IMR-90 (cell line): ENCODE data around the gene MKS1. TPM values are rescaled to one million over a fixed set of nuclear protein-coding genes. Genes with fewer than 3 reads are reported as not detected.

Experiments used
- ATAC-seq: fragments of 200-7000 bp; cut with Tn5 transposase; 2 replicates; pipeline ENCODE4 v1.9.1; 2020; ENCODE audit warnings: low read depth, mild to moderate bottlenecking, moderate library complexity
- BruUV-seq: library from RNA; stranded (reverse); fragments of 400-500 nt; replicated peaks from 2 replicates; lab custom pipeline; 2021; lab: Mats Ljungman, UMichigan
- CTCF ChIA-PET: fragments of 300-600 bp; formaldehyde crosslinking; extraction: SDS; loops from one replicate; lab custom pipeline; 2021; ENCODE audit warnings: antibody characterized with exemption; lab: Yijun Ruan, JAX
- POLR2A ChIA-PET: fragments of 300-600 bp; sonication (Branson Sonifier 250); formaldehyde crosslinking; loops from one replicate; lab custom pipeline; 2022; ENCODE audit warnings: antibody characterized with exemption; ENCODE audit not compliant: unreplicated experiment; lab: Charles Lee
- DNase-seq: peaks from one replicate; pipeline ENCODE4 v3.0.0; 2013
- H2AFZ ChIP-seq: replicated peaks from 2 replicates; pipeline ENCODE3; 2013; ENCODE audit warnings: low read length, mild to moderate bottlenecking; ENCODE audit not compliant: poor library complexity
- H2AK5ac ChIP-seq: 2 replicates; pipeline ENCODE4 v1.6.1; 2013; ENCODE audit warnings: low read depth, low read length, inconsistent platforms
- H2AK9ac ChIP-seq: replicated peaks from 2 replicates; pipeline ENCODE3; 2013; ENCODE audit warnings: mild to moderate bottlenecking, low read depth, low read length, moderate library complexity; ENCODE audit not compliant: poor library complexity
- H2BK120ac ChIP-seq: 2 replicates; pipeline ENCODE4 v1.6.1; 2013; ENCODE audit warnings: low read depth, low read length, inconsistent platforms
- H2BK15ac ChIP-seq: 3 replicates; pipeline ENCODE4 v1.6.1; 2013; ENCODE audit warnings: low read depth, low read length, inconsistent platforms
- H2BK20ac ChIP-seq: 2 replicates; pipeline ENCODE4 v1.6.1; 2013; ENCODE audit warnings: low read depth, mild to moderate bottlenecking, inconsistent platforms, low read length, moderate library complexity
- H2BK5ac ChIP-seq: 2 replicates; pipeline ENCODE4 v1.6.1; 2013; ENCODE audit warnings: mild to moderate bottlenecking, low read depth, low read length, inconsistent platforms; ENCODE audit not compliant: poor library complexity, severe bottlenecking
- H3K14ac ChIP-seq: replicated peaks from 2 replicates; pipeline ENCODE4 v1.6.1; 2013; ENCODE audit warnings: low read depth, low read length, inconsistent platforms
- H3K18ac ChIP-seq: 2 replicates; pipeline ENCODE4 v1.6.1; 2013; ENCODE audit warnings: low read depth, low read length, control low read depth
- H3K23ac ChIP-seq: 2 replicates; pipeline ENCODE4 v1.6.1; 2013; ENCODE audit warnings: low read depth, low read length, inconsistent platforms
- H3K27ac ChIP-seq: 2 replicates; pipeline ENCODE4 v1.5.1; 2013; ENCODE audit warnings: mild to moderate bottlenecking, control low read depth, low read length; ENCODE audit not compliant: insufficient read depth
- H3K27me3 ChIP-seq: 2 replicates; pipeline ENCODE4 v1.6.1; 2013; ENCODE audit warnings: low read length; ENCODE audit not compliant: control insufficient read depth, insufficient read depth
- H3K36me3 ChIP-seq: 2 replicates; pipeline ENCODE4 v1.6.1; 2013; ENCODE audit warnings: low read length, mixed read lengths; ENCODE audit not compliant: control insufficient read depth, insufficient read depth
- H3K4ac ChIP-seq: 2 replicates; pipeline ENCODE4 v1.6.1; 2013; ENCODE audit warnings: low read depth, low read length, inconsistent platforms
- H3K4me1 ChIP-seq: 2 replicates; pipeline ENCODE4 v1.6.1; 2013; ENCODE audit warnings: low read length, mixed read lengths; ENCODE audit not compliant: control insufficient read depth, insufficient read depth
- H3K4me2 ChIP-seq: 2 replicates; pipeline ENCODE4 v1.6.1; 2013; ENCODE audit warnings: low read depth, mild to moderate bottlenecking, control low read depth, low read length, moderate library complexity
- H3K4me3 ChIP-seq: 2 replicates; pipeline ENCODE4 v1.5.1; 2013; ENCODE audit warnings: low read depth, mild to moderate bottlenecking, control low read depth, low read length, moderate library complexity; ENCODE audit not compliant: insufficient read depth
- H3K56ac ChIP-seq: 2 replicates; pipeline ENCODE4 v1.6.1; 2013; ENCODE audit warnings: low read length, inconsistent platforms; ENCODE audit not compliant: insufficient read depth; ENCODE audit errors: extremely low read depth
- H3K79me1 ChIP-seq, 2 experiments: 2 replicates each; pipeline ENCODE4 v1.6.1; 2013; ENCODE audit warnings: low read length in 2 of 2, inconsistent platforms in 1 of 2, low read depth in 1 of 2
- H3K9ac ChIP-seq: 2 replicates; pipeline ENCODE4 v1.6.1; 2013; ENCODE audit warnings: low read depth, low read length, control low read depth
- H3K9me1 ChIP-seq: 2 replicates; pipeline ENCODE4 v1.6.1; 2013; ENCODE audit warnings: low read length, inconsistent platforms; ENCODE audit not compliant: insufficient read depth
- H3K9me3 ChIP-seq: 2 replicates; pipeline ENCODE4 v1.6.1; 2013; ENCODE audit warnings: low read length; ENCODE audit not compliant: control insufficient read depth, insufficient read depth
- H4K20me1 ChIP-seq: 2 replicates; pipeline ENCODE4 v1.6.1; 2013; ENCODE audit warnings: low read length, inconsistent platforms; ENCODE audit not compliant: insufficient read depth
- H4K5ac ChIP-seq: 2 replicates; pipeline ENCODE4 v1.6.1; 2013; ENCODE audit warnings: mild to moderate bottlenecking, low read depth, low read length, control low read depth
- H4K8ac ChIP-seq, 2 experiments: 2 replicates each; pipeline ENCODE4 v1.6.1; 2013; ENCODE audit warnings: low read depth in 2 of 2, low read length in 2 of 2, control low read depth in 1 of 2, inconsistent platforms in 1 of 2
- H4K91ac ChIP-seq: 2 replicates; pipeline ENCODE4 v1.6.1; 2013; ENCODE audit warnings: low read depth, low read length, inconsistent platforms; ENCODE audit not compliant: insufficient read depth
- BHLHE40 ChIP-seq: fragments of 150-350 bp; IDR thresholded peaks from 2 replicates; pipeline ENCODE4 v1.6.1; 2016; ENCODE audit warnings: mild to moderate bottlenecking, low read depth, low read length
- CEBPB ChIP-seq: IDR thresholded peaks from 2 replicates; pipeline ENCODE4 v1.6.1; 2012; ENCODE audit warnings: low read depth, low read length, improper control_type of control experiment
- CHD1 ChIP-seq: IDR thresholded peaks from 2 replicates; pipeline ENCODE4 v1.6.1; 2012; ENCODE audit warnings: low read depth, low read length, improper control_type of control experiment
- CTCF ChIP-seq: conservative IDR thresholded peaks from 2 replicates; pipeline ENCODE4 v1.5.1; 2012; ENCODE audit warnings: mild to moderate bottlenecking, low read depth, low read length, improper control_type of control experiment
- ELK1 ChIP-seq: fragments of 150-350 bp; IDR thresholded peaks from 2 replicates; pipeline ENCODE4 v1.6.1; 2016; ENCODE audit warnings: low read depth, mild to moderate bottlenecking, low read length, moderate library complexity, borderline replicate concordance
- FOS ChIP-seq: fragments of 150-350 bp; IDR thresholded peaks from 2 replicates; pipeline ENCODE4 v1.6.1; 2016; ENCODE audit warnings: low read depth, low read length
- MAFK ChIP-seq: IDR thresholded peaks from 2 replicates; pipeline ENCODE4 v1.6.1; 2012; ENCODE audit warnings: low read depth, low read length, improper control_type of control experiment
- MAZ ChIP-seq: IDR thresholded peaks from 2 replicates; pipeline ENCODE4 v1.6.1; 2012; ENCODE audit warnings: low read depth, mild to moderate bottlenecking, low read length, improper control_type of control experiment, moderate library complexity, borderline replicate concordance
- MXI1 ChIP-seq: IDR thresholded peaks from 2 replicates; pipeline ENCODE4 v1.6.1; 2012; ENCODE audit warnings: low read depth, mild to moderate bottlenecking, low read length, moderate library complexity, borderline replicate concordance
- NFE2L2 ChIP-seq: fragments of 150-350 bp; IDR thresholded peaks from 2 replicates; pipeline ENCODE4 v1.6.1; 2016; ENCODE audit warnings: low read depth, mild to moderate bottlenecking, low read length
- POLR2A ChIP-seq: IDR thresholded peaks from 2 replicates; pipeline ENCODE4 v1.6.1; 2012; ENCODE audit warnings: mild to moderate bottlenecking, low read depth, low read length
- RAD21 ChIP-seq: IDR thresholded peaks from 2 replicates; pipeline ENCODE4 v1.6.1; 2012; ENCODE audit warnings: low read length, improper control_type of control experiment
- RCOR1 ChIP-seq: IDR thresholded peaks from 2 replicates; pipeline ENCODE4 v1.6.1; 2012; ENCODE audit warnings: mild to moderate bottlenecking, low read length, improper control_type of control experiment; ENCODE audit not compliant: insufficient replicate concordance
- SMC3 ChIP-seq: fragments of 150-350 bp; IDR thresholded peaks from 2 replicates; pipeline ENCODE4 v1.6.1; 2016; ENCODE audit warnings: low read depth, mild to moderate bottlenecking, antibody characterized with exemption, low read length, moderate library complexity
- WGBS, 2 experiments: methylation state at CpG; one replicate each; pipeline versions ENCODE4 v1.1.5 to v1.1.7; 2013; ENCODE audit warnings: missing lambda C conversion rate in 2 of 2; ENCODE audit not compliant: insufficient read length in 1 of 2; ENCODE audit errors: extremely low coverage in 2 of 2; 5-methylcytosine and 5-hydroxymethylcytosine counted together
- dilution Hi-C: fragments of 300-500 bp; cut with HindIII; formaldehyde crosslinking; loops from one replicate; pipeline ENCODE4 v1.14.3; 2018; ENCODE audit warnings: low sequenced_read_pairs; ENCODE audit not compliant: unreplicated experiment
- in situ Hi-C: fragments of 300-500 bp; cut with MboI; formaldehyde crosslinking; loops from 3 replicates; pipeline ENCODE4 v1.14.3; 2019; ENCODE audit warnings: low sequenced_read_pairs, inconsistent platforms, mixed read lengths
- intact Hi-C: fragments of 100-400 bp; cut with micrococcal nuclease; formaldehyde crosslinking; loops from 2 replicates; pipeline ENCODE4 v1.10.0; 2022
- polyA plus RNA-seq, 3 experiments: library from polyadenylated mRNA; depleted of rRNA; stranded (reverse); fragments of >200 nt; gene quantifications; 2 replicates each; pipeline ENCODE4 v1.2.3, GENCODE V29; 2012; ENCODE audit warnings: low replicate concordance in 1 of 3
- total RNA-seq: library from RNA; depleted of rRNA; stranded (reverse); fragments of >200 nt; gene quantifications from 2 replicates; pipeline ENCODE4 v1.2.3, GENCODE V29; 2012

MKS1 gene
- total and polyA plus RNA-seq, 2 of the 4 experiments (the other 2 are of a cell fraction): 11.5 to 13.2 TPM

DNA sequence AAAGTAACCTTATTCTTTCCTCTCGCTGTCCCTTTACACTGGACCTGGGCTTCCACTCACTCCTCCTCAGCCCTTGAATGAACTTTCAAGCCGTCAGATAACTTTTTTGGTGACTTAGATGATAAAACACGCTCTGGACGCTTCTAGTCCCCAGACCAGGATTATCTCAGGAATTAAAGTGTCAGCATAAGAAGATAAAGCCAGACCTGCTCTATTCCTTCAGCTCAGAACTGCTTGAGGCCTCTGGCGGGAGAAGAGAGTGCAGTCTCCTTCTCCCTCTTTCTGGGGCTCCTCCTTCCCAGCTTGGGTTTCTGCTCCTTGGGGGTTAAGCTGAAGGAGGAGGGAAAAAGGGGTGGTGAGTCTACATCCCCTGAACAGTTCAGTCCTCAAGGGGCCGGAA lies 25.9 kb upstream of the MKS1 start:
- no peak for DNase-seq
- ChIA-PET POLR2A (no interaction called here), CTCF (no interaction called here)
- H3K9me3 ChIP-seq: no peaks in the 10 kb centered on the region
- no peak overlapping the region for H2BK20ac ChIP-seq
- dilution Hi-C loops (no loop called here), in situ Hi-C loops (no loop called here), intact Hi-C loops (no loop called here)
- H2BK120ac ChIP-seq: no peak overlapping the region
- no peak overlapping the region for H3K14ac ChIP-seq
- no peaks in the 10 kb centered on the region for H4K20me1 ChIP-seq
- H4K8ac ChIP-seq: no peak overlapping the region
- no peaks in the 10 kb centered on the region for H3K79me1 ChIP-seq
- no peaks in the 10 kb centered on the region for H3K36me3 ChIP-seq
- no peak overlapping the region for H2BK5ac ChIP-seq
- no peak overlapping the region for H3K27ac ChIP-seq
- no peak overlapping the region for H2AK5ac ChIP-seq
- no peak for ATAC-seq
- no TSS peak for BruUV-seq
- no peak overlapping the region for H3K23ac ChIP-seq
- no peaks in the 10 kb centered on the region for H3K4me1 ChIP-seq
- no peak for TF ChIP-seq POLR2A
- no peak for TF ChIP-seq NFE2L2
- no peak for TF ChIP-seq CHD1
- TF ChIP-seq BHLHE40: no peak
- no peak for TF ChIP-seq CEBPB
- no peak for TF ChIP-seq FOS
- TF ChIP-seq MAFK: no peak
- TF ChIP-seq RCOR1: no peak
- TF ChIP-seq SMC3: no peak
- no peak for TF ChIP-seq RAD21
- TF ChIP-seq CTCF: no peak
- no peak for TF ChIP-seq MAZ
- no peak for TF ChIP-seq ELK1
- no peak for TF ChIP-seq MXI1
- no peak overlapping the region for H3K4me2 ChIP-seq
- H3K4me3 ChIP-seq: no peak overlapping the region
- no peak overlapping the region for H3K56ac ChIP-seq
- no peaks in the 10 kb centered on the region for H3K9me1 ChIP-seq
- peaks cover 73% of the 10 kb centered on the region for H3K27me3 ChIP-seq
- no peak overlapping the region for H4K91ac ChIP-seq
- no peak overlapping the region for H2AK9ac ChIP-seq
- no peak overlapping the region for H2BK15ac ChIP-seq
- no peak overlapping the region for H3K4ac ChIP-seq
- no peak overlapping the region for H4K5ac ChIP-seq
- no peak overlapping the region for H3K9ac ChIP-seq
- no peak overlapping the region for H2AFZ ChIP-seq
- whole genome bisulfite sequencing, 2 experiments: no CpG with 5 or more reads among the region's 6 CpGs
- H3K18ac ChIP-seq: no peak overlapping the region
